B cell (primary cell): ENCODE data around the gene TMPRSS13. TPM values are rescaled to one million over a fixed set of nuclear protein-coding genes. Genes with fewer than 3 reads are reported as not detected.

Experiments used
- ATAC-seq: fragments of 200-7000 bp; cut with Tn5 transposase; one replicate; pipeline ENCODE4 v1.10.0; 2021; ENCODE audit warnings: low read depth, mild to moderate bottlenecking, moderate number of reproducible peaks, moderate library complexity
- CTCF ChIA-PET: fragments of 350-600 bp; sonication (Branson Sonifier 250); formaldehyde crosslinking; loops from one replicate; lab custom pipeline; 2021; ENCODE audit warnings: antibody characterized with exemption, inconsistent platforms; lab: Charles Lee
- POLR2A ChIA-PET: fragments of 350-600 bp; sonication (Branson Sonifier 250); formaldehyde crosslinking; loops from one replicate; lab custom pipeline; 2021; ENCODE audit warnings: antibody characterized with exemption; lab: Charles Lee
- DNase-seq: peaks from one replicate; pipeline ENCODE4 v3.0.0; 2013
- H2AFZ ChIP-seq: 2 replicates; pipeline ENCODE4 v1.6.1; 2012; ENCODE audit warnings: mild to moderate bottlenecking, low read depth, low read length; ENCODE audit not compliant: insufficient read depth, poor library complexity, severe bottlenecking
- H3K27ac ChIP-seq, 2 donors: 1 replicate in 1 of 2; 2 replicates in 1 of 2; pipeline ENCODE4 v1.5.1; 2012 to 2013; ENCODE audit warnings: low read length in 2 of 2, mild to moderate bottlenecking in 2 of 2, moderate library complexity in 1 of 2
- H3K27me3 ChIP-seq, 4 experiments: fragments of 200-600 bp in 1 of 4; sonication (generic) in 1 of 4; replicated peaks in 1 of 4; 1 replicate in 2 of 4; 2 replicates in 2 of 4; pipeline versions ENCODE4 v1.6.1 to v1.7.0; 2013 to 2016; ENCODE audit warnings: low read length in 3 of 4, mild to moderate bottlenecking in 2 of 4, mixed read lengths in 1 of 4, moderate library complexity in 1 of 4; ENCODE audit not compliant: insufficient read depth in 4 of 4, control insufficient read depth in 3 of 4; ENCODE audit errors: control extremely low read depth in 1 of 4
- H3K36me3 ChIP-seq, 2 experiments: replicated peaks in 1 of 2; 1 replicate in 1 of 2; 2 replicates in 1 of 2; pipeline versions ENCODE4 v1.6.1 to v1.7.1; 2013; ENCODE audit warnings: low read length in 1 of 2; ENCODE audit not compliant: insufficient read depth in 2 of 2, control insufficient read depth in 1 of 2; ENCODE audit errors: control extremely low read depth in 1 of 2, extremely low read depth in 1 of 2
- H3K4me1 ChIP-seq, 2 donors: fragments of 200-600 bp in 1 of 2; sonication (generic) in 1 of 2; 1 replicate in 1 of 2; 2 replicates in 1 of 2; pipeline versions ENCODE4 v1.5.1 to v1.6.1; 2013 to 2017; ENCODE audit warnings: low read length in 2 of 2; ENCODE audit not compliant: control insufficient read depth in 2 of 2, insufficient read depth in 2 of 2
- H3K4me2 ChIP-seq: replicated peaks from 2 replicates; pipeline ENCODE3; 2012; ENCODE audit warnings: mild to moderate bottlenecking, low read depth, low read length; ENCODE audit not compliant: poor library complexity, severe bottlenecking
- H3K4me3 ChIP-seq, 5 experiments: fragments of 200-600 bp in 1 of 5; sonication (generic) in 1 of 5; 1 replicate in 3 of 5; 2 replicates in 2 of 5; pipeline versions ENCODE4 v1.5.1 to v1.7.0; 2011 to 2016; ENCODE audit warnings: low read length in 4 of 5, mild to moderate bottlenecking in 4 of 5, low read depth in 2 of 5, control low read depth in 1 of 5, moderate library complexity in 1 of 5; ENCODE audit not compliant: insufficient read depth in 1 of 5; ENCODE audit errors: control extremely low read depth in 1 of 5, extremely low read depth in 1 of 5
- H3K79me2 ChIP-seq: fragments of 200-600 bp; sonication (generic); one replicate; pipeline ENCODE4 v1.6.0; 2016; ENCODE audit warnings: low read length; ENCODE audit not compliant: control insufficient read depth, insufficient read depth
- H3K9ac ChIP-seq: fragments of 200-600 bp; sonication (generic); 2 replicates; pipeline ENCODE4 v1.6.1; 2017; ENCODE audit warnings: mild to moderate bottlenecking, low read length, moderate library complexity
- H3K9me3 ChIP-seq, 3 donors: one replicate each; pipeline versions ENCODE4 v1.6.1 to v1.7.1; 2013; ENCODE audit warnings: low read length in 2 of 3; ENCODE audit not compliant: control insufficient read depth in 2 of 3, insufficient read depth in 1 of 3; ENCODE audit errors: control extremely low read depth in 1 of 3
- H4K20me1 ChIP-seq: 2 replicates; pipeline ENCODE4 v1.6.0; 2012; ENCODE audit warnings: mild to moderate bottlenecking, low read length; ENCODE audit not compliant: insufficient read depth, control insufficient read depth, poor library complexity, severe bottlenecking
- H3K27ac Mint-ChIP-seq: one replicate; pipeline ENCODE4 v1.8.0; 2021; ENCODE audit warnings: mixed read lengths
- H3K27me3 Mint-ChIP-seq: one replicate; pipeline ENCODE4 v1.8.0; 2021; ENCODE audit warnings: mixed read lengths
- H3K4me1 Mint-ChIP-seq: one replicate; pipeline ENCODE4 v1.8.0; 2021; ENCODE audit warnings: mixed read lengths
- H3K4me3 Mint-ChIP-seq: one replicate; pipeline ENCODE4 v1.8.0; 2021; ENCODE audit warnings: mixed read lengths
- H3K9me3 Mint-ChIP-seq: one replicate; pipeline ENCODE4 v1.8.0; 2022; ENCODE audit warnings: mixed read lengths; ENCODE audit not compliant: insufficient read depth
- EZH2 ChIP-seq: IDR thresholded peaks from 2 replicates; pipeline ENCODE4 v1.6.1; 2012; ENCODE audit warnings: borderline replicate concordance, low read depth, mild to moderate bottlenecking, moderate library complexity, low read length; ENCODE audit not compliant: insufficient read depth, poor library complexity, severe bottlenecking
- WGBS: methylation state at CpG from one replicate; pipeline ENCODE4 v1.1.5; 2013; ENCODE audit warnings: missing lambda C conversion rate; ENCODE audit not compliant: insufficient coverage; 5-methylcytosine and 5-hydroxymethylcytosine counted together
- intact Hi-C: fragments of 100-400 bp; cut with micrococcal nuclease; formaldehyde crosslinking; loops from one replicate; pipeline ENCODE4 v1.10.0; 2022
- polyA plus RNA-seq: library from polyadenylated mRNA; depleted of rRNA; stranded (reverse); fragments of >200 nt; gene quantifications from 2 replicates; pipeline ENCODE4 v1.2.3, GENCODE V29; 2012
- total RNA-seq, 2 donors: library from RNA; stranded (reverse); fragments of 120-200 nt in 1 of 2; gene quantifications; 1 replicate in 1 of 2; 2 replicates in 1 of 2; pipeline versions ENCODE4 v1.2.3 to v1.2.4, GENCODE V29; 2013 to 2022
- TF ChIP-seq, protein P1 (sequence below): fragments of 200-600 bp; IDR thresholded peaks from one replicate; pipeline ENCODE4 v1.8.0; 2022; ENCODE audit warnings: antibody characterized with exemption, mild to moderate bottlenecking

The TMPRSS13 gene
- total and polyA plus RNA-seq, 2 donors (not counting 1 experiment from before 2014, with no cell fraction given), result 2.4 to 8.0 TPM

DNA sequence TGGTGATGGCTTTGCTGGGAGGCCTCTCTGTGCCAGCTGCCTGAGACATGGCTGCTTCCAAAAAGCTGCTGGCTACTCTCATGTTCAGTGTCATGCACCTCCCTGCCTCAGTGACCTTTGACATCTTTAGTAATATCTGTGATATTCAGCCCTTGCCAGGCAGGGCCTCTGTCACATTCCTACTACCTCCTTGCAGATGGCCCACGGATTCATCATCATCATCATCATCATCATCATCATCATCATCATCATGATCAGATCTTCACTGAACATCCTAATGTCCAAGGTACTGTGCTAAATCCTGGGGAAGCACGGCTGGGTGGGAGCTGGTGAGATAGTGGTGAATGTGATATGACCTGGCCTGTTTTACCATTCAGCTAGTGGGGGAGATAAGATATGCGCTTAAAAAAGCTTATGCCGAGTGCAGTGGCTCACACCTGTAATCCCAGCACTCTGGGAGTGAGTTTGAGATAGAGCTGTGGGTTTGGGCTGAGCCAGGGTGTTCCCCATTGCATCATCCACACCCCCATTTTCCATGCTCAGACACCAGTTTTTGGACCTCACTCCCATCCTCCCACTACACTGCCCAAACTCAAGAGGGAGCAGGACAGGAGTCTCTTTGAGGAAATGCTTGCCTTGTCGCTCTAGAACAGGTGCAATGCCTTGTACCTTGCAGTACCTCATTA lies 17.1 kb upstream of the TMPRSS13 start:
- DNase-seq (no peak), ATAC-seq (no peak)
- no peak for TF ChIP-seq EZH2
- ChIA-PET CTCF (interaction anchor here (0.6 to 15.0 kb wide), 71 partner anchors 9 to 541 kb away, joined by 3 to 495 read pairs (median 6); partner anchors contain the start of genes CD3D, FXYD2, IL10RA and TMPRSS13), POLR2A (interaction anchor here (0.9 to 1.5 kb wide), 6 partner anchors 10 to 132 kb away, joined by 3 to 9 read pairs (median 4); partner anchors contain the start of gene IL10RA)
- Mint-ChIP-seq H3K9me3 (no peaks in the 10 kb centered on the region), H3K4me1 (peaks cover 31% of the 10 kb centered on the region), H3K4me3 (no peak overlapping the region), H3K27me3 (peaks cover 9% of the 10 kb centered on the region), H3K27ac (no peak overlapping the region)
- Histone ChIP-seq H3K4me2 (no peak overlapping the region), H3K4me3 (no peak overlapping the region), H3K36me3 (no peaks in the 10 kb centered on the region), H2AFZ (no peak overlapping the region), H3K27ac (no peak overlapping the region), H3K9me3 (peaks cover 0 to 1% (median 0%) of the 10 kb centered on the region in 3 donors), H3K79me2 (no peaks in the 10 kb centered on the region), H3K9ac (no peak overlapping the region), H3K27me3 (no peaks in the 10 kb centered on the region), H4K20me1 (no peaks in the 10 kb centered on the region), H3K4me1 (peaks cover 26 to 39% of the 10 kb centered on the region in 2 donors)
- 78% methylated on average over 1 of the region's 5 CpGs for WGBS
- intact Hi-C loops, result no loop called here

DNA sequence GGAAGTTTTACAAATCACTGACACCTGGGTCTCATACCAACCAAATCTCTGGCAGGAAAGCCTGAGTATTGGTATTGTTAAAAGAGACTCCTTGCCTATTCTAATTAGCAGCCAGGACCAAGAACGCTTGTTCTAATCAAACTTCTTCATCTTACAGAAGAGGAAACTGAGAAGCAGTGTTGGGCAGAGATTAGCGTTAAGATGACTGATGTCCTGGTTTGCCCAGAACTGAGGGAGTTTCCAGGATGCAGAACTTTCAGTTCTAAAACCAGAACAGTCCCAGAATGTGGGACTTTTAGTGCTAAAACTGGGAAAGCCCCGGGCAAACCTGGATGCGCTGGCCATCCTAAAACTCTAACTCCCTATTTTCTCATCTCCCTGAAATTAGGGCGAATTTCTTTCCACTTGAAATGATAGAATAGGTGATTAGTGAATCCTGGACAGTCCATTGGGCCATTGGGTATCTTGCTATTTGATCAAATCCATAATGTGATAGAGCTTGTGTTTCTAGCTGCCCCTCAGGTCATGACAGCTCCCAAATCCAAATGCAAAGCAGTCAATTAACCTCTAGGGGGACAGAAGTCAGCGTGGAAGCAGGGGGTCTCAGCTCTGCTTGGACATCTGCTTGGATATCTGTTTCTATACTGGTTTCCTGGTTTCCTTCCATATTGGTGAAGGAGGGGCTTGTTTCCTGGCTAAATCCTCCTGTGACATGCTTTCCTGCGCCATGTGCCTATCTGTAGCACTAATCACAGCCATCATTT lies 16.0 kb upstream of the TMPRSS13 start:
- no CpG with 5 or more reads among the region's 7 CpGs for WGBS
- POLR2A ChIA-PET, result interaction anchor here (0.5 to 1.3 kb wide), 3 partner anchors 9 to 109 kb away, joined by 3 to 5 read pairs (median 3); no protein-coding TSS in a partner anchor
- peaks cover 20% of the 10 kb centered on the region for H3K4me1 Mint-ChIP-seq
- Histone ChIP-seq H3K4me3 (no peak overlapping the region), H3K4me2 (no peak overlapping the region), H3K9ac (no peak overlapping the region), H4K20me1 (no peaks in the 10 kb centered on the region), H3K36me3 (no peaks in the 10 kb centered on the region), H3K79me2 (no peaks in the 10 kb centered on the region), H2AFZ (no peak overlapping the region), H3K27ac (no peak overlapping the region), H3K9me3 (peaks cover 0 to 1% (median 0%) of the 10 kb centered on the region in 3 donors), H3K27me3 (no peaks in the 10 kb centered on the region), H3K4me1 (peaks cover 15 to 28% of the 10 kb centered on the region in 2 donors)
- no peak for DNase-seq
- no peak overlapping the region for H3K27ac Mint-ChIP-seq
- H3K27me3 Mint-ChIP-seq, result peaks cover 9% of the 10 kb centered on the region
- no peak overlapping the region for H3K4me3 Mint-ChIP-seq
- intact Hi-C loops, result no loop called here
- H3K9me3 Mint-ChIP-seq, result no peaks in the 10 kb centered on the region
- CTCF ChIA-PET, result interaction anchor here (1.0 to 15.0 kb wide), 23 partner anchors 10 to 519 kb away, joined by 3 to 495 read pairs (median 9); partner anchors contain the start of genes FXYD2 and IL10RA
- no peak for ATAC-seq
- TF ChIP-seq, protein P1, sequence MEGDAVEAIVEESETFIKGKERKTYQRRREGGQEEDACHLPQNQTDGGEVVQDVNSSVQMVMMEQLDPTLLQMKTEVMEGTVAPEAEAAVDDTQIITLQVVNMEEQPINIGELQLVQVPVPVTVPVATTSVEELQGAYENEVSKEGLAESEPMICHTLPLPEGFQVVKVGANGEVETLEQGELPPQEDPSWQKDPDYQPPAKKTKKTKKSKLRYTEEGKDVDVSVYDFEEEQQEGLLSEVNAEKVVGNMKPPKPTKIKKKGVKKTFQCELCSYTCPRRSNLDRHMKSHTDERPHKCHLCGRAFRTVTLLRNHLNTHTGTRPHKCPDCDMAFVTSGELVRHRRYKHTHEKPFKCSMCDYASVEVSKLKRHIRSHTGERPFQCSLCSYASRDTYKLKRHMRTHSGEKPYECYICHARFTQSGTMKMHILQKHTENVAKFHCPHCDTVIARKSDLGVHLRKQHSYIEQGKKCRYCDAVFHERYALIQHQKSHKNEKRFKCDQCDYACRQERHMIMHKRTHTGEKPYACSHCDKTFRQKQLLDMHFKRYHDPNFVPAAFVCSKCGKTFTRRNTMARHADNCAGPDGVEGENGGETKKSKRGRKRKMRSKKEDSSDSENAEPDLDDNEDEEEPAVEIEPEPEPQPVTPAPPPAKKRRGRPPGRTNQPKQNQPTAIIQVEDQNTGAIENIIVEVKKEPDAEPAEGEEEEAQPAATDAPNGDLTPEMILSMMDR, result no peak
- no peak for TF ChIP-seq EZH2
